GM21576 (cell line): ENCODE data around the gene SERTAD1.
"Not testable (repeated sequence)": the region's sequence is repeated elsewhere in the genome, so short reads cannot be mapped to it uniquely, and the experiment has no call there.

ENCODE experiments used
- ATAC-seq: cut with Tn5 transposase; IDR thresholded peaks from one replicate; pipeline ENCODE4 v1.9.1; 2021; ENCODE audit warnings: mild to moderate bottlenecking, moderate library complexity; ENCODE audit not compliant: unreplicated experiment

The SERTAD1 gene

GRCh38 chr19:40453151-40453735 lies 27.5 kb upstream of the SERTAD1 start:
- ATAC-seq: no peak

- ATAC-seq: no peak
Observed at GRCh38 chr19:40452016-40452415, 26.2 kb upstream of the SERTAD1 start.

DNA sequence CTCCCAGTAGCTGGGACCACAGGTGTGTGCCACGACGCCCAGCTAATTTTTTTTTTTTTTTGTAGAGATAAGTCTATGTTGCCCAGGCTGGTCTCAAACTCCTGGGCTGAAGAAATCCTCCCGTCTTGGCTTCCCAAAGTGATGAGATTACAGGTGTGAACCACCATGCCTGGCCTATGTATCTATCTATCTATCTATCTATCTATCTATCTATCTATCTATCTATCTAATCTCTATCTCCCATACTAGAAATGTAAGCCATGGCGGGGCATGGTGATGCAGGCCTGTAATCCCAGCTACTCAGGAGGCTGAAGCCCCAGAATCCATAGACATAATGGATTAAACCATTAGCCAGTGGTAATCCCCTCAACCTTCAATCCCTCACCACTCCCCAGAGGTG lies 24.9 kb upstream of the SERTAD1 start:
- ATAC-seq: no peak

DNA sequence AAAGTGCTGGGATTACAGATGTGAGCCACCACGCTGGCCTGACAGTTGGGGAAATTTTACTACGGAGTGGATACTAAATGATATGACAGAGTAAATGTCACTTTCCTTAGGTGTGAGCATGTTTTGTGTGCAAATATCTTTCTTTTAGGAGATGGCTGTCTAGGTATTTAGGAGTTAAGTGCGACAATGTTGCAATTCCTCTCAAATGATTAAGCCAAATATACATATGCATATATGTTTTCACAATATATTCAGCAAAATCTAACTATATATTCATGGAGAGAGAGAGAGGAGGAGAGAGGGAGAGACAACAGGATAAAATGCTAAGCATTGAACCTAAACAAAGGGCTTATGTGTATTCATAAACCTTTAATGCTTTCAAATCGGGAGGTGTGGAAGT lies 23.7 kb upstream of the SERTAD1 start:
- no peak for ATAC-seq

GRCh38 chr19:40446263-40446784 lies 20.5 kb upstream of the SERTAD1 start:
- no peak for ATAC-seq

DNA sequence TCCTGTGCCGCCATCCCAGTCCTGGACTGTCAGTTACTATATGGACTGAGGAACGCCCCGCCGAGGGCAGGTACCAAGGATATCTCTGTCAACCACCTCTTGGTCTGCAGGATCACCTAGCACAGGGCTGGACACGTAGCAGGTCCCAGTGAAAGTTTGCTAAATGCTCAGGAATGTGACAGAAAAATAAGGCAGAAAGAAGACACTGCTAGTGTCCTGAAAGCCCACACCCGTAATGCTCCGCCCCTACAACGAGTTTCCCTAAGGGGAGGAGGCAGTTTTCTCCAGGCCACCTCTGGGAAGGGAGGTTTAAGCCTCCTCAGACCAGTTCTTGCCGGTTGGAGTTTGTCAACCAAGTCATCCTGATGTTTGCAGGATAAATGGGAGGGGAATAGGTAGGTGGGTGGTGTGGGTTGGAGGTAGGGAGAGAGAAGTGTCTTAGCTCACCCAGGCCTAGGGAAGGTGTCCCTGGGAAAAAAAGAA lies 20.0 kb upstream of the SERTAD1 start:
- ATAC-seq: no peak

DNA sequence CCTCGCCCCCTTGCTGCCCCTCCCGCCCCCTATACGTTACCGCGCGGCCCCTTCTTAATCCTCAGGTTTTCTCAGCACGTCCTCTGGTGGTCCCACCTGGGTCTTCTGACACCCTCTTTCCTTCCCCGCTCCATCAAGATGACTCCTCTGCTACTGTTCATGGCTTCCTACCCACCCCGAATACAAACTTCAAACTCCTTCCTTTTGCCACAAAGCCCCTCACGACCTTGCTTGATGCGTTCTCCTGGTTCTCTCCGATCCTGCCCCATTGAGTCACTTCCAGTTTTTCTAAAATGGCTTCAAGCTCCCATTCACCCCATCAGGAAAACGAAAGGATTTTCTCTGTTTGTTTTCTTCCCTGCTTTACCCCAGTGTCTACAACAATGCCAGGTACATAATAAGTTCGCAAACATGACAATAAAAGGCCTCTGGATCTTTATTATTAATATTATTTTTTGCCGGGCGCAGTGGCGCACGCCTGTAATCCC lies 19.1 kb upstream of the SERTAD1 start:
- ATAC-seq: no peak

- peak; percentile 60 for ATAC-seq
Observed at GRCh38 chr19:40444000-40444824, 18.4 kb upstream of the SERTAD1 start, which contains the start of gene SERTAD3. Gene SERTAD3, minus strand, starts transcription at chr19:40444335. Its CDS starts 2,255 bp downstream, at chr19:40442080.

GRCh38 chr19:40443131-40443999 lies 17.6 kb upstream of the SERTAD1 start:
- peak; percentile 63 for ATAC-seq

GRCh38 chr19:40442328-40443130 lies 16.7 kb upstream of the SERTAD1 start:
- no peak for ATAC-seq

GRCh38 chr19:40441719-40442253 lies 16.0 kb upstream of the SERTAD1 start:
- no peak for ATAC-seq

GRCh38 chr19:40438284-40438683 lies 12.5 kb upstream of the SERTAD1 start:
- ATAC-seq: no peak

DNA sequence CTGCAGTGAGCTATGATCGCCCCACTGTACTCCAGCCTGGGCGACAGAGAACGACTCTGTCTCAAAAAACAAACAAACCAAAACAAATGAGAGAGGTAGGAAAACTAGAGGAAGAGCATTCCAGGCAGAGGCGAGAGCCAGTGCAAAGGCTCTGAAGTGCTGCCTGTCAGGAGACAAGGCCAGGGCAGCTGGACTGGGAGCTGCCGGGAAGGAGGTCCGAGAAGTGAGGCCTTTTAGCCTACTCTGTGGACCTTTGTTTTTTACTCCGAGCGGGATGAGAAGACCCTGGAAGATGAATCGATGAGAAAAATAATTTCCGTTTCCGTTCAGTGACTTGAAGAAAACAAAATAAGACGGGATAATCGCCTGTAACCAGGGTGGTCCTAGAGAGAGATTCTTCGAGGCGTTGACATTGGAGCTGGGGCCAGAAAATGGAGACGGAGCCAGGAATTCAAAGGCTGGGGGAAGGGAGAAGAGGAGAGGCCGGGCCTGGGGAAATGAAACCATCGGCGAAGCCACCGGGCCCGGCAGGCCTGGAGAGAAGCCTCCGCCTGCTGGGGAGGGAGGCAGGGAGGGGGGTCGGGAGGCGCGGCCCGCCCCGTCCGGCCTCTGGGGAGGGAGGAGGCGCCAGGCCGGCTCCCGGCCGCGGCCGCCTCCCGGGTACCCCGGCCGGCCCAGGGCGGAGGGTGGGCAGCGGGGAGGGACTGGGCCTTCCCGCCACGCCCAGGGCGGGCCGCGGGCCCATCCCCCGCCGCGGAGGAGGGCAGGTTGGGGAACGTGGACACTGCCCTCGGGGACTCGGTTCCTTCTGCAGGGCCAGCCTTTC lies 7.8 kb upstream of the SERTAD1 start:
- no peak for ATAC-seq

GRCh38 chr19:40432760-40433159 lies 7.0 kb upstream of the SERTAD1 start:
- not testable (repeated sequence) for ATAC-seq

DNA sequence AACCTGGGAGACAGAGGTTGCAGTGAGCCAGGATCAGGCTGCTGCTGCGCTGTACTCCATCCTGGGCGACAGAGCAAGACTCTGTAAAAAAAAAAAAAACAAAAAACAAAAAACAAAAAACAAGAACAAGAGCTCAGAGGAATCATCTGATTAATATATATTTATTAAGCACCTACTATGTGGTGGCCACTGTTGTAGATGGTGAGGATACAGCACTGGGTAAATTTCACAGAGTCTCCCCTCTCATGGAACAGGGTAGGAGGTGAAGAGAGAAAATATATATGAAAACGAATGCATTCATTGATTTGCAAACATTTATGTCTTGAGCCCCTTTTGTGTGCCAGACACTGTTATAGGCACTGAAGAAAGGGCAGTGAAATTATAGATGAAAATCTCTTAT lies 5.9 kb upstream of the SERTAD1 start:
- no peak for ATAC-seq

GRCh38 chr19:40430242-40430641 lies 4.5 kb upstream of the SERTAD1 start:
- ATAC-seq: not testable (repeated sequence)

- not testable (repeated sequence) for ATAC-seq
Observed at GRCh38 chr19:40428197-40428596, 2.4 kb upstream of the SERTAD1 start.

- ATAC-seq: no peak
Observed at GRCh38 chr19:40424637-40425449, 949 bp downstream of the SERTAD1 start.
